Measurements from ENCODE around the gene PIGU. TPM values are rescaled to one million over a fixed set of nuclear protein-coding genes. Genes with fewer than 3 reads are reported as not detected.

Gene PIGU
- total and polyA plus RNA-seq, 12 donors = 11.0 to 23.8 (median 14.6) TPM

GRCh38 chr20:34562641-34563040 lies 114.3 kb downstream of the PIGU start:
- 60 to 71% methylated on average over 5 of the region's 5 CpGs for WGBS, 2 donors
- Histone ChIP-seq H3K36me3 (peaks cover 0 to 28% (median 0%) of the 10 kb centered on the region in 9 donors), H3K27ac (no peak overlapping the region), H3K4me3 (no peak overlapping the region), H3K9me3 (no peaks in the 10 kb centered on the region), H3K4me1 (peaks cover 0 to 22% (median 18%) of the 10 kb centered on the region in 9 donors), H3K27me3 (no peaks in the 10 kb centered on the region)
- TF ChIP-seq CTCF (IDR thresholded peaks at IDR 0.05) = peak in 8 of 9 donors; percentile 15 to 50 (median 36)
- DNase-seq = no peak
- no peak for ATAC-seq
- intact Hi-C loops (cut with DNase I) = no loop called here

GRCh38 chr20:34561661-34562060 lies 115.2 kb downstream of the PIGU start:
- Histone ChIP-seq H3K4me1 (peaks cover 0 to 28% (median 19%) of the 10 kb centered on the region in 9 donors), H3K27ac (peak overlapping the region in 2 of 10 donors; percentile 11 to 14), H3K27me3 (no peaks in the 10 kb centered on the region), H3K36me3 (peaks cover 0 to 24% (median 0%) of the 10 kb centered on the region in 9 donors), H3K4me3 (no peak overlapping the region), H3K9me3 (no peaks in the 10 kb centered on the region)
- intact Hi-C loops (cut with DNase I) = no loop called here
- DNase-seq = no peak
- 60 to 70% methylated on average over 10 of the region's 10 CpGs for whole genome bisulfite sequencing, 2 donors
- TF ChIP-seq CTCF (IDR thresholded peaks at IDR 0.05) = no peak
- no peak for ATAC-seq

- peaks cover 0 to 13% (median 0%) of the 10 kb centered on the region in 9 donors for H3K36me3 ChIP-seq
- ATAC-seq (no peak), DNase-seq (no peak)
- intact Hi-C loops (cut with DNase I) = no loop called here
- 95 to 96% methylated on average over 7 of the region's 7 CpGs for WGBS, 2 donors
- no peak overlapping the region for H3K27ac ChIP-seq
- H3K4me1 ChIP-seq = peaks cover 0 to 28% (median 19%) of the 10 kb centered on the region in 9 donors
- H3K9me3 ChIP-seq = no peaks in the 10 kb centered on the region
- no peak overlapping the region for H3K4me3 ChIP-seq
- no peaks in the 10 kb centered on the region for H3K27me3 ChIP-seq
- TF ChIP-seq CTCF (IDR thresholded peaks at IDR 0.05) = no peak
Measured at GRCh38 chr20:34560614-34561013, 116.3 kb downstream of the PIGU start.

- intact Hi-C loops (cut with DNase I) = no loop called here
- Histone ChIP-seq H3K27ac (peak overlapping the region in 5 of 10 donors; percentile 95 to 98 (median 96)), H3K27me3 (no peaks in the 10 kb centered on the region), H3K9me3 (no peaks in the 10 kb centered on the region), H3K36me3 (peaks cover 0 to 13% (median 0%) of the 10 kb centered on the region in 9 donors), H3K4me1 (peaks cover 0 to 28% (median 19%) of the 10 kb centered on the region in 9 donors), H3K4me3 (peak overlapping the region in 2 of 10 donors; percentile 72 to 77)
- DNase-seq (no peak), ATAC-seq (peak in 1 of 8 donors; percentile 8)
- 87 to 88% methylated on average over 12 of the region's 12 CpGs for WGBS, 2 donors
- no peak for TF ChIP-seq CTCF (IDR thresholded peaks at IDR 0.05)
Measured at GRCh38 chr20:34560141-34560523, 116.8 kb downstream of the PIGU start.

All from heart right ventricle (tissue), 16 donors.